Liver (tissue), 9 donors: ENCODE results near the gene ZNF783. TPM values are rescaled to one million over a fixed set of nuclear protein-coding genes. Genes with fewer than 3 reads are reported as not detected.

ENCODE experiments used
- DNase-seq: peaks from one replicate; pipeline ENCODE4 v3.0.0-alpha.2; 2017; ENCODE audit warnings: low spot score
- H3K27ac ChIP-seq, 2 donors: one replicate each; pipeline ENCODE4 v1.7.0; 2013; ENCODE audit warnings: inconsistent platforms in 2 of 2, low read length in 2 of 2, control low read depth in 1 of 2, low read depth in 1 of 2, mild to moderate bottlenecking in 1 of 2
- H3K27me3 ChIP-seq, 4 donors: one replicate each; pipeline versions ENCODE4 v1.6.1 to v1.7.0; 2013; ENCODE audit warnings: low read length in 3 of 4, inconsistent platforms in 1 of 4, mild to moderate bottlenecking in 1 of 4, moderate library complexity in 1 of 4; ENCODE audit not compliant: control insufficient read depth in 4 of 4, insufficient read depth in 4 of 4
- H3K36me3 ChIP-seq, 4 donors: one replicate each; pipeline versions ENCODE4 v1.6.1 to v1.7.0; 2013; ENCODE audit warnings: low read length in 3 of 4, mild to moderate bottlenecking in 3 of 4, low read depth in 1 of 4, moderate library complexity in 1 of 4; ENCODE audit not compliant: control insufficient read depth in 4 of 4, insufficient read depth in 3 of 4
- H3K4me1 ChIP-seq, 4 donors: one replicate each; pipeline versions ENCODE4 v1.6.1 to v1.7.0; 2013; ENCODE audit warnings: low read length in 3 of 4, mild to moderate bottlenecking in 3 of 4, moderate library complexity in 1 of 4; ENCODE audit not compliant: control insufficient read depth in 4 of 4, insufficient read depth in 4 of 4
- H3K4me3 ChIP-seq, 3 donors: one replicate each; pipeline versions ENCODE4 v1.6.1 to v1.7.0; 2013; ENCODE audit warnings: low read length in 3 of 3, control low read depth in 1 of 3, low read depth in 1 of 3, mild to moderate bottlenecking in 1 of 3
- H3K9ac ChIP-seq, 2 donors: one replicate each; pipeline ENCODE4 v1.7.0; 2013; ENCODE audit warnings: low read length in 2 of 2, mild to moderate bottlenecking in 2 of 2, moderate library complexity in 2 of 2, control low read depth in 1 of 2, low read depth in 1 of 2
- H3K9me3 ChIP-seq, 4 donors: one replicate each; pipeline versions ENCODE4 v1.6.1 to v1.7.0; 2013; ENCODE audit warnings: low read length in 3 of 4; ENCODE audit not compliant: control insufficient read depth in 4 of 4
- FOXA1 ChIP-seq: IDR thresholded peaks from 2 replicates; pipeline ENCODE4 v1.6.1; 2016; ENCODE audit warnings: antibody characterized with exemption
- FOXA2 ChIP-seq: IDR thresholded peaks from 2 replicates; pipeline ENCODE4 v1.6.1; 2016; ENCODE audit warnings: antibody characterized with exemption
- GABPA ChIP-seq, 2 donors: IDR thresholded peaks in 1 of 2; conservative IDR thresholded peaks in 1 of 2; 2 replicates each; pipeline ENCODE4 v1.6.1; 2016; ENCODE audit warnings: antibody characterized with exemption in 2 of 2, mild to moderate bottlenecking in 1 of 2, moderate library complexity in 1 of 2
- HNF4A ChIP-seq, 2 donors: conservative IDR thresholded peaks; 2 replicates each; pipeline ENCODE4 v1.6.1; 2016; ENCODE audit warnings: antibody characterized with exemption in 2 of 2, mild to moderate bottlenecking in 2 of 2
- HNF4G ChIP-seq: IDR thresholded peaks from 2 replicates; pipeline ENCODE4 v1.6.1; 2016; ENCODE audit warnings: antibody characterized with exemption
- JUND ChIP-seq, 2 donors: IDR thresholded peaks; 2 replicates each; pipeline ENCODE4 v1.6.1; 2016; ENCODE audit warnings: antibody characterized with exemption in 2 of 2
- MAX ChIP-seq: IDR thresholded peaks from 2 replicates; pipeline ENCODE4 v1.6.1; 2016; ENCODE audit warnings: antibody characterized with exemption
- NR2F2 ChIP-seq: IDR thresholded peaks from 2 replicates; pipeline ENCODE4 v1.6.1; 2016; ENCODE audit warnings: antibody characterized with exemption
- RAD21 ChIP-seq, 2 donors: IDR thresholded peaks; 2 replicates each; pipeline ENCODE4 v1.6.1; 2016; ENCODE audit warnings: antibody characterized with exemption in 2 of 2, mild to moderate bottlenecking in 2 of 2
- REST ChIP-seq: IDR thresholded peaks from 2 replicates; pipeline ENCODE4 v1.6.1; 2016; ENCODE audit warnings: antibody characterized with exemption, mild to moderate bottlenecking
- RXRA ChIP-seq, 2 donors: IDR thresholded peaks; 2 replicates each; pipeline ENCODE4 v1.6.1; 2017 to 2018; ENCODE audit warnings: antibody characterized with exemption in 2 of 2, mild to moderate bottlenecking in 1 of 2
- TAF1 ChIP-seq: conservative IDR thresholded peaks from 2 replicates; pipeline ENCODE4 v1.6.1; 2016; ENCODE audit warnings: antibody characterized with exemption, mild to moderate bottlenecking
- YY1 ChIP-seq: IDR thresholded peaks from 2 replicates; pipeline ENCODE4 v1.6.1; 2016; ENCODE audit warnings: antibody characterized with exemption, mild to moderate bottlenecking
- WGBS: extraction: QIAGEN DNeasy Blood & Tissue Kit; methylation state at CpG from one replicate; pipeline ENCODE4 v1.1.7; 2013; 5-methylcytosine and 5-hydroxymethylcytosine counted together
- polyA plus RNA-seq, 2 donors: library from polyadenylated mRNA; stranded (reverse) in 1 of 2; unstranded in 1 of 2; fragments of 200-250 nt in 1 of 2; fragments of >200 nt in 1 of 2; fragmentation: Nextera tagmentation in 1 of 2; extraction: Ambion mirVana in 1 of 2; gene quantifications; one replicate each; pipeline versions ENCODE4 v1.2.1 to v1.2.3, GENCODE V29; 2013 to 2015
- total RNA-seq, 2 donors: library from RNA; depleted of rRNA; stranded (reverse); fragments of >200 nt; gene quantifications; one replicate each; pipeline ENCODE4 v1.2.3, GENCODE V29; 2014
- TF ChIP-seq, protein P1 (sequence below): IDR thresholded peaks from 2 replicates; pipeline ENCODE4 v1.6.1; 2016; ENCODE audit warnings: antibody characterized with exemption
- TF ChIP-seq, protein P2 (sequence below): fragments of 150-350 bp; IDR thresholded peaks from 2 replicates; pipeline ENCODE4 v1.5.1; 2017; ENCODE audit warnings: improper control_type of control experiment, low read depth, low read length; ENCODE audit not compliant: missing input control
- TF ChIP-seq, protein P3 (sequence below): IDR thresholded peaks from 2 replicates; pipeline ENCODE4 v1.6.1; 2016; ENCODE audit warnings: antibody characterized with exemption
- donor health status: healthy.
- donor health status: healthy.
- donor health status: healthy.
- donor health status: healthy.
- donor health status: healthy.

The ZNF783 gene
- total and polyA plus RNA-seq, 4 donors = 1.5 to 4.3 (median 1.8) TPM

GRCh38 chr7:149295481-149295850 lies 33.5 kb downstream of the ZNF783 start:
- H3K4me1 ChIP-seq = no peaks in the 10 kb centered on the region
- 98% methylated on average over 6 of the region's 6 CpGs for WGBS
- peaks cover 0 to 2% (median 0%) of the 10 kb centered on the region in 4 donors for H3K9me3 ChIP-seq
- H3K4me3 ChIP-seq = no peak overlapping the region
- TF ChIP-seq REST (no peak), NR2F2 (no peak), RXRA (IDR thresholded peaks at IDR 0.05) (no peak), YY1 (no peak), HNF4G (no peak)
- TF ChIP-seq, protein P1, sequence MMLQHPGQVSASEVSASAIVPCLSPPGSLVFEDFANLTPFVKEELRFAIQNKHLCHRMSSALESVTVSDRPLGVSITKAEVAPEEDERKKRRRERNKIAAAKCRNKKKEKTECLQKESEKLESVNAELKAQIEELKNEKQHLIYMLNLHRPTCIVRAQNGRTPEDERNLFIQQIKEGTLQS = no peak
- H3K36me3 ChIP-seq = peaks cover 0 to 3% (median under 1%) of the 10 kb centered on the region in 4 donors
- H3K27ac ChIP-seq = no peak overlapping the region
- H3K27me3 ChIP-seq = no peaks in the 10 kb centered on the region
- H3K9ac ChIP-seq = no peak overlapping the region
- DNase-seq = no peak

- Histone ChIP-seq H3K9me3 (peaks cover 0 to 2% (median 0%) of the 10 kb centered on the region in 4 donors), H3K27me3 (no peaks in the 10 kb centered on the region), H3K27ac (no peak overlapping the region), H3K9ac (no peak overlapping the region), H3K4me3 (no peak overlapping the region), H3K4me1 (no peaks in the 10 kb centered on the region), H3K36me3 (peaks cover 0 to 3% (median under 1%) of the 10 kb centered on the region in 4 donors)
- WGBS = 95% methylated on average over 4 of the region's 4 CpGs
- DNase-seq = no peak
- TF ChIP-seq TAF1 = no peak
- TF ChIP-seq, protein P2, sequence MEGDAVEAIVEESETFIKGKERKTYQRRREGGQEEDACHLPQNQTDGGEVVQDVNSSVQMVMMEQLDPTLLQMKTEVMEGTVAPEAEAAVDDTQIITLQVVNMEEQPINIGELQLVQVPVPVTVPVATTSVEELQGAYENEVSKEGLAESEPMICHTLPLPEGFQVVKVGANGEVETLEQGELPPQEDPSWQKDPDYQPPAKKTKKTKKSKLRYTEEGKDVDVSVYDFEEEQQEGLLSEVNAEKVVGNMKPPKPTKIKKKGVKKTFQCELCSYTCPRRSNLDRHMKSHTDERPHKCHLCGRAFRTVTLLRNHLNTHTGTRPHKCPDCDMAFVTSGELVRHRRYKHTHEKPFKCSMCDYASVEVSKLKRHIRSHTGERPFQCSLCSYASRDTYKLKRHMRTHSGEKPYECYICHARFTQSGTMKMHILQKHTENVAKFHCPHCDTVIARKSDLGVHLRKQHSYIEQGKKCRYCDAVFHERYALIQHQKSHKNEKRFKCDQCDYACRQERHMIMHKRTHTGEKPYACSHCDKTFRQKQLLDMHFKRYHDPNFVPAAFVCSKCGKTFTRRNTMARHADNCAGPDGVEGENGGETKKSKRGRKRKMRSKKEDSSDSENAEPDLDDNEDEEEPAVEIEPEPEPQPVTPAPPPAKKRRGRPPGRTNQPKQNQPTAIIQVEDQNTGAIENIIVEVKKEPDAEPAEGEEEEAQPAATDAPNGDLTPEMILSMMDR = no peak
- TF ChIP-seq FOXA1 = no peak
- TF ChIP-seq JUND (IDR thresholded peaks at IDR 0.05) = no peak
- TF ChIP-seq GABPA (IDR thresholded peaks at IDR 0.05 in 1 of 2, conservative IDR thresholded peaks at IDR 0.05 in 1 of 2) = no peak
- TF ChIP-seq, protein P3, sequence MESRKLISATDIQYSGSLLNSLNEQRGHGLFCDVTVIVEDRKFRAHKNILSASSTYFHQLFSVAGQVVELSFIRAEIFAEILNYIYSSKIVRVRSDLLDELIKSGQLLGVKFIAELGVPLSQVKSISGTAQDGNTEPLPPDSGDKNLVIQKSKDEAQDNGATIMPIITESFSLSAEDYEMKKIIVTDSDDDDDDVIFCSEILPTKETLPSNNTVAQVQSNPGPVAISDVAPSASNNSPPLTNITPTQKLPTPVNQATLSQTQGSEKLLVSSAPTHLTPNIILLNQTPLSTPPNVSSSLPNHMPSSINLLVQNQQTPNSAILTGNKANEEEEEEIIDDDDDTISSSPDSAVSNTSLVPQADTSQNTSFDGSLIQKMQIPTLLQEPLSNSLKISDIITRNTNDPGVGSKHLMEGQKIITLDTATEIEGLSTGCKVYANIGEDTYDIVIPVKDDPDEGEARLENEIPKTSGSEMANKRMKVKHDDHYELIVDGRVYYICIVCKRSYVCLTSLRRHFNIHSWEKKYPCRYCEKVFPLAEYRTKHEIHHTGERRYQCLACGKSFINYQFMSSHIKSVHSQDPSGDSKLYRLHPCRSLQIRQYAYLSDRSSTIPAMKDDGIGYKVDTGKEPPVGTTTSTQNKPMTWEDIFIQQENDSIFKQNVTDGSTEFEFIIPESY = no peak
- no peak for TF ChIP-seq RXRA (IDR thresholded peaks at IDR 0.05)
- TF ChIP-seq NR2F2 = no peak
- no peak for TF ChIP-seq YY1
- TF ChIP-seq MAX = no peak
- TF ChIP-seq REST = no peak
- no peak for TF ChIP-seq HNF4A (conservative IDR thresholded peaks at IDR 0.05)
- TF ChIP-seq FOXA2 = no peak
- TF ChIP-seq RAD21 (IDR thresholded peaks at IDR 0.05) = no peak
- no peak for TF ChIP-seq HNF4G
These were observed 34.4 kb downstream of the ZNF783 start for GRCh38 chr7:149296368-149296767.
